Ishikawa (cell line): ENCODE measurements around the gene ATP6V1E1.

Experiments used
- CEBPB ChIP-seq: IDR thresholded peaks from 2 replicates; pipeline ENCODE4 v1.6.1; 2012
- EP300 ChIP-seq: IDR thresholded peaks from 2 replicates; pipeline ENCODE4 v1.6.1; 2012; ENCODE audit warnings: borderline replicate concordance
- RAD21 ChIP-seq: IDR thresholded peaks from 2 replicates; pipeline ENCODE4 v1.6.1; 2012; ENCODE audit warnings: low read depth
- REST ChIP-seq: IDR thresholded peaks from 2 replicates; pipeline ENCODE4 v1.6.1; 2012; ENCODE audit warnings: low read depth, mild to moderate bottlenecking
- TAF1 ChIP-seq: IDR thresholded peaks from 2 replicates; pipeline ENCODE4 v1.6.1; 2012; ENCODE audit warnings: low read depth, mild to moderate bottlenecking
- TEAD4 ChIP-seq: IDR thresholded peaks from 2 replicates; pipeline ENCODE4 v1.6.1; 2012
- ZBTB7A ChIP-seq: IDR thresholded peaks from 2 replicates; pipeline ENCODE4 v1.6.1; 2012; ENCODE audit warnings: low read depth

DNA sequence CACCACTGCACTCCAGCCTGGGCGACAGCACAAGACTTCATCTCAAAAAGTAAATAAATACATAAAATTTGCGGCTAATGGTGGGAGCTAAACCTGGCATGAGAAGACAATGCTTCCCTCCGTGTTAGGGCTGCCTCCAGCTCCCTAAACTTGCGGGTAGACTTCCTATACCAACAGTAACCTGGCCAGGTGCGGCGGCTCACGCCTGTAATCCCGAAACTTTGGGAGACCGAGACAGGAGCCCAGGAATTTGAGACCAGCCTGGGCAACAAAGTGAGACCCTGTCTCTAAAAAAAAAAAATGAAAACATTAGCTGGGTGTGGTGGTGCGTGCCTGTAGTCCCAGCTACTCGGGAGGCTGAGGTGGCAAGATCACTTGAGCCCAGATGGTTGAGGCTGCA is 39.9 kb downstream of the ATP6V1E1 start:
- TF ChIP-seq TEAD4 (no peak), TAF1 (no peak), RAD21 (no peak), EP300 (no peak), ZBTB7A (no peak), REST (no peak), CEBPB (no peak)
